Uterus (tissue), 2 donors: ENCODE data around the gene ZNF462.

Experiments used
- CTCF ChIP-seq, 4 experiments: fragments of 200-600 bp in 2 of 4; fragments of 450-650 bp in 2 of 4; sonication (generic) in 2 of 4; IDR thresholded peaks; one replicate each; pipeline ENCODE4 v1.5.1; 2016 to 2019; ENCODE audit warnings: antibody characterized with exemption in 4 of 4, mild to moderate bottlenecking in 2 of 4, moderate library complexity in 1 of 4
- POLR2A ChIP-seq, 2 donors: fragments of 450-650 bp; IDR thresholded peaks; one replicate each; pipeline ENCODE4 v1.6.1; 2016; ENCODE audit warnings: antibody characterized with exemption in 2 of 2, mild to moderate bottlenecking in 1 of 2, moderate library complexity in 1 of 2

- TF ChIP-seq CTCF (IDR thresholded peaks at IDR 0.05) = no peak
- TF ChIP-seq POLR2A (IDR thresholded peaks at IDR 0.05) = no peak
Observed at GRCh38 chr9:107020040-107020530, 157.1 kb downstream of the ZNF462 start.
